DMS153 treated with DMSO at 0.1 percent for 48 hours (cell line): ENCODE data around the gene B3GAT3.
"Not testable (repeated sequence)": the region's sequence is repeated elsewhere in the genome, so short reads cannot be mapped to it uniquely, and the experiment has no call there.

Source experiments
- DNase-seq: peaks from one replicate; lab custom pipeline; 2025; ENCODE audit not compliant: unreplicated experiment; lab: John Stamatoyannopoulos, UW

The B3GAT3 gene

GRCh38 chr11:62621567-62622470 lies at the start of gene B3GAT3:
B3GAT3 (minus strand) TSS chr11:62621986; CDS start chr11:62621947, 39 bp downstream.
- peak; percentile 97 for DNase-seq

GRCh38 chr11:62671236-62671607 lies 49.4 kb upstream of the B3GAT3 start:
- no peak for DNase-seq

GRCh38 chr11:62669420-62670161 lies 47.8 kb upstream of the B3GAT3 start:
- DNase-seq: no peak

GRCh38 chr11:62667460-62667859 lies 45.7 kb upstream of the B3GAT3 start:
- DNase-seq: no peak

- no peak for DNase-seq
Observed at GRCh38 chr11:62666259-62666926, 44.6 kb upstream of the B3GAT3 start.

GRCh38 chr11:62665599-62666258 lies 43.9 kb upstream of the B3GAT3 start:
- no peak for DNase-seq

- DNase-seq: peak; percentile 92
Observed at GRCh38 chr11:62665075-62665598, 43.4 kb upstream of the B3GAT3 start, which contains the start of the genes C11orf98 and CSKMT. C11orf98 (minus strand) TSS chr11:62665210; CDS start chr11:62665169, 41 bp downstream. CSKMT (plus strand) TSS chr11:62665312; CDS start chr11:62665880, 568 bp downstream.

- peak; percentile 58 for DNase-seq
Observed at GRCh38 chr11:62664405-62665074, 42.8 kb upstream of the B3GAT3 start.

GRCh38 chr11:62656796-62657429 lies 35.1 kb upstream of the B3GAT3 start:
- no peak for DNase-seq

GRCh38 chr11:62654297-62654696 lies 32.5 kb upstream of the B3GAT3 start:
- no peak for DNase-seq

- DNase-seq: no peak
Observed at GRCh38 chr11:62652161-62653006, 30.6 kb upstream of the B3GAT3 start.

GRCh38 chr11:62650283-62650682 lies 28.5 kb upstream of the B3GAT3 start:
- not testable (repeated sequence) for DNase-seq

GRCh38 chr11:62649486-62649885 lies 27.7 kb upstream of the B3GAT3 start:
- no peak for DNase-seq

GRCh38 chr11:62648967-62649364 lies 27.2 kb upstream of the B3GAT3 start:
- no peak for DNase-seq

- DNase-seq: no peak
Observed at GRCh38 chr11:62648185-62648966, 26.6 kb upstream of the B3GAT3 start.

GRCh38 chr11:62647609-62648005 lies 25.8 kb upstream of the B3GAT3 start:
- no peak for DNase-seq

- no peak for DNase-seq
Observed at GRCh38 chr11:62646825-62647608, 25.2 kb upstream of the B3GAT3 start.
